HEK293 (cell line): Measurements from ENCODE around the gene IL21.

Source experiments
- ATF2 ChIP-seq: fragments of 450-650 bp; formaldehyde crosslinking; IDR thresholded peaks from 2 replicates; pipeline ENCODE4 v1.5.1; 2016; ENCODE audit warnings: missing biosample characterization, missing genetic modification characterization, low read depth
- MYNN ChIP-seq: fragments of 450-650 bp; formaldehyde crosslinking; IDR thresholded peaks from 2 replicates; pipeline ENCODE4 v1.5.1; 2016; ENCODE audit warnings: missing biosample characterization, missing genetic modification characterization, borderline replicate concordance
- YY1 ChIP-seq: fragments of 450-650 bp; formaldehyde crosslinking; IDR thresholded peaks from 2 replicates; pipeline ENCODE4 v1.5.1; 2018; ENCODE audit warnings: missing biosample characterization, missing genetic modification characterization
- ZNF501 ChIP-seq: fragments of 450-650 bp; formaldehyde crosslinking; IDR thresholded peaks from 2 replicates; pipeline ENCODE4 v1.5.1; 2016; ENCODE audit warnings: missing biosample characterization, missing genetic modification characterization
- TF ChIP-seq, protein P1 (sequence below): fragments of 450-650 bp; formaldehyde crosslinking; IDR thresholded peaks from 2 replicates; pipeline ENCODE4 v1.5.1; 2016; ENCODE audit warnings: missing biosample characterization, missing genetic modification characterization

GRCh38 chr4:122619611-122620010 is 1.3 kb downstream of the IL21 start:
- TF ChIP-seq YY1 (tag by site-specific recombination) (no peak), ZNF501 (tag by site-specific recombination) (no peak), ATF2 (tag by site-specific recombination) (no peak), MYNN (tag by site-specific recombination) (no peak)
- TF ChIP-seq, protein P1, sequence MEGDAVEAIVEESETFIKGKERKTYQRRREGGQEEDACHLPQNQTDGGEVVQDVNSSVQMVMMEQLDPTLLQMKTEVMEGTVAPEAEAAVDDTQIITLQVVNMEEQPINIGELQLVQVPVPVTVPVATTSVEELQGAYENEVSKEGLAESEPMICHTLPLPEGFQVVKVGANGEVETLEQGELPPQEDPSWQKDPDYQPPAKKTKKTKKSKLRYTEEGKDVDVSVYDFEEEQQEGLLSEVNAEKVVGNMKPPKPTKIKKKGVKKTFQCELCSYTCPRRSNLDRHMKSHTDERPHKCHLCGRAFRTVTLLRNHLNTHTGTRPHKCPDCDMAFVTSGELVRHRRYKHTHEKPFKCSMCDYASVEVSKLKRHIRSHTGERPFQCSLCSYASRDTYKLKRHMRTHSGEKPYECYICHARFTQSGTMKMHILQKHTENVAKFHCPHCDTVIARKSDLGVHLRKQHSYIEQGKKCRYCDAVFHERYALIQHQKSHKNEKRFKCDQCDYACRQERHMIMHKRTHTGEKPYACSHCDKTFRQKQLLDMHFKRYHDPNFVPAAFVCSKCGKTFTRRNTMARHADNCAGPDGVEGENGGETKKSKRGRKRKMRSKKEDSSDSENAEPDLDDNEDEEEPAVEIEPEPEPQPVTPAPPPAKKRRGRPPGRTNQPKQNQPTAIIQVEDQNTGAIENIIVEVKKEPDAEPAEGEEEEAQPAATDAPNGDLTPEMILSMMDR = no peak
